ENCODE results near the gene PAXX.

PAXX gene

GRCh38 chr9:136964833-136965422 lies 27.3 kb upstream of the PAXX start:
- Mint-ChIP-seq H3K4me1 (peaks cover 56% of the 10 kb centered on the region), H3K36me3 (ENCODE audit: insufficient read depth) (peaks cover 12% of the 10 kb centered on the region)

GRCh38 chr9:136965771-136966484 lies 26.3 kb upstream of the PAXX start:
- DNase-seq (ENCODE audit: low spot score in 2 of 2), result peak in 1 of 2 donors; percentile 51
- Mint-ChIP-seq H3K27me3 (no peaks in the 10 kb centered on the region), H3K36me3 (ENCODE audit: insufficient read depth) (peaks cover 11% of the 10 kb centered on the region), H3K4me1 (peaks cover 52% of the 10 kb centered on the region), H3K27ac (ENCODE audit: low read depth) (peak overlapping the region; percentile 93), H3K4me3 (peak overlapping the region; percentile 77), H3K9me3 (no peaks in the 10 kb centered on the region)
- ATAC-seq (replicated peaks; ENCODE audit: extremely low read depth, poor library complexity, severe bottlenecking), result peak; percentile 76

More at GRCh38 chr9:136964833-136965422, 27.3 kb upstream of the PAXX start:
- no peak overlapping the region for H3K4me3 Mint-ChIP-seq
- ATAC-seq (replicated peaks; ENCODE audit: extremely low read depth, poor library complexity, severe bottlenecking) (no peak), DNase-seq (ENCODE audit: low spot score in 2 of 2) (no peak)
- H3K9me3 Mint-ChIP-seq, result no peaks in the 10 kb centered on the region
- H3K27ac Mint-ChIP-seq (ENCODE audit: low read depth), result peak overlapping the region; percentile 93
- H3K27me3 Mint-ChIP-seq, result no peaks in the 10 kb centered on the region

GRCh38 chr9:136968333-136969127 lies 23.7 kb upstream of the PAXX start:
- Mint-ChIP-seq H3K27ac (ENCODE audit: low read depth) (no peak overlapping the region), H3K27me3 (no peaks in the 10 kb centered on the region), H3K9me3 (no peaks in the 10 kb centered on the region), H3K36me3 (ENCODE audit: insufficient read depth) (peaks cover 11% of the 10 kb centered on the region), H3K4me3 (no peak overlapping the region), H3K4me1 (peaks cover 32% of the 10 kb centered on the region)
- DNase-seq (ENCODE audit: low spot score in 2 of 2) (no peak), ATAC-seq (replicated peaks; ENCODE audit: extremely low read depth, poor library complexity, severe bottlenecking) (no peak)

- no peak overlapping the region for H3K27ac Mint-ChIP-seq (ENCODE audit: low read depth)
- peaks cover 32% of the 10 kb centered on the region for H3K4me1 Mint-ChIP-seq
Measured at GRCh38 chr9:136969150-136969549, 23.1 kb upstream of the PAXX start.

GRCh38 chr9:136969774-136970173 lies 22.4 kb upstream of the PAXX start:
- ATAC-seq (replicated peaks; ENCODE audit: extremely low read depth, poor library complexity, severe bottlenecking), result no peak
- no peak overlapping the region for H3K27ac Mint-ChIP-seq (ENCODE audit: low read depth)
- peaks cover 29% of the 10 kb centered on the region for H3K4me1 Mint-ChIP-seq
- peaks cover 11% of the 10 kb centered on the region for H3K36me3 Mint-ChIP-seq (ENCODE audit: insufficient read depth)
- no peaks in the 10 kb centered on the region for H3K27me3 Mint-ChIP-seq
- no peaks in the 10 kb centered on the region for H3K9me3 Mint-ChIP-seq
- DNase-seq (ENCODE audit: low spot score in 2 of 2), result no peak
- no peak overlapping the region for H3K4me3 Mint-ChIP-seq

More at GRCh38 chr9:136969150-136969549, 23.1 kb upstream of the PAXX start:
- DNase-seq (ENCODE audit: low spot score in 2 of 2), result no peak
- H3K27me3 Mint-ChIP-seq, result no peaks in the 10 kb centered on the region
- H3K4me3 Mint-ChIP-seq, result no peak overlapping the region
- no peak for ATAC-seq (replicated peaks; ENCODE audit: extremely low read depth, poor library complexity, severe bottlenecking)
- peaks cover 11% of the 10 kb centered on the region for H3K36me3 Mint-ChIP-seq (ENCODE audit: insufficient read depth)
- H3K9me3 Mint-ChIP-seq, result no peaks in the 10 kb centered on the region

GRCh38 chr9:136970361-136970760 lies 21.9 kb upstream of the PAXX start:
- Mint-ChIP-seq H3K4me1 (peaks cover 32% of the 10 kb centered on the region), H3K27ac (ENCODE audit: low read depth) (no peak overlapping the region), H3K27me3 (no peaks in the 10 kb centered on the region), H3K9me3 (no peaks in the 10 kb centered on the region), H3K36me3 (ENCODE audit: insufficient read depth) (peaks cover 11% of the 10 kb centered on the region), H3K4me3 (no peak overlapping the region)
- ATAC-seq (replicated peaks; ENCODE audit: extremely low read depth, poor library complexity, severe bottlenecking) (no peak), DNase-seq (ENCODE audit: low spot score in 2 of 2) (no peak)

- Mint-ChIP-seq H3K9me3 (no peaks in the 10 kb centered on the region), H3K27me3 (no peaks in the 10 kb centered on the region), H3K27ac (ENCODE audit: low read depth) (no peak overlapping the region), H3K4me3 (no peak overlapping the region), H3K36me3 (ENCODE audit: insufficient read depth) (peaks cover 6% of the 10 kb centered on the region), H3K4me1 (peaks cover 34% of the 10 kb centered on the region)
- no peak for ATAC-seq (replicated peaks; ENCODE audit: extremely low read depth, poor library complexity, severe bottlenecking)
- no peak for DNase-seq (ENCODE audit: low spot score in 2 of 2)
Measured at GRCh38 chr9:136971746-136972145, 20.5 kb upstream of the PAXX start.

- Mint-ChIP-seq H3K4me1 (peaks cover 30% of the 10 kb centered on the region), H3K9me3 (no peaks in the 10 kb centered on the region), H3K27me3 (no peaks in the 10 kb centered on the region), H3K27ac (ENCODE audit: low read depth) (no peak overlapping the region), H3K36me3 (ENCODE audit: insufficient read depth) (peaks cover 4% of the 10 kb centered on the region), H3K4me3 (no peak overlapping the region)
- ATAC-seq (replicated peaks; ENCODE audit: extremely low read depth, poor library complexity, severe bottlenecking) (no peak), DNase-seq (ENCODE audit: low spot score in 2 of 2) (no peak)
Measured at GRCh38 chr9:136972335-136972734, 19.9 kb upstream of the PAXX start.

- H3K36me3 Mint-ChIP-seq (ENCODE audit: insufficient read depth), result peaks cover 3% of the 10 kb centered on the region
- DNase-seq (ENCODE audit: low spot score in 2 of 2), result no peak
- no peak overlapping the region for H3K27ac Mint-ChIP-seq (ENCODE audit: low read depth)
- no peak overlapping the region for H3K4me3 Mint-ChIP-seq
- no peaks in the 10 kb centered on the region for H3K27me3 Mint-ChIP-seq
- H3K9me3 Mint-ChIP-seq, result no peaks in the 10 kb centered on the region
- no peak for ATAC-seq (replicated peaks; ENCODE audit: extremely low read depth, poor library complexity, severe bottlenecking)
- H3K4me1 Mint-ChIP-seq, result peaks cover 28% of the 10 kb centered on the region
Measured at GRCh38 chr9:136972743-136973142, 19.5 kb upstream of the PAXX start.

- ATAC-seq (replicated peaks; ENCODE audit: extremely low read depth, poor library complexity, severe bottlenecking), result no peak
- H3K27me3 Mint-ChIP-seq, result no peaks in the 10 kb centered on the region
- H3K27ac Mint-ChIP-seq (ENCODE audit: low read depth), result no peak overlapping the region
- no peak for DNase-seq (ENCODE audit: low spot score in 2 of 2)
- H3K4me1 Mint-ChIP-seq, result peaks cover 28% of the 10 kb centered on the region
- H3K4me3 Mint-ChIP-seq, result no peak overlapping the region
- peaks cover 1% of the 10 kb centered on the region for H3K36me3 Mint-ChIP-seq (ENCODE audit: insufficient read depth)
- no peaks in the 10 kb centered on the region for H3K9me3 Mint-ChIP-seq
Measured at GRCh38 chr9:136973618-136974617, 18.3 kb upstream of the PAXX start.

GRCh38 chr9:136974817-136975535 lies 17.2 kb upstream of the PAXX start:
- H3K36me3 Mint-ChIP-seq (ENCODE audit: insufficient read depth), result peaks cover 1% of the 10 kb centered on the region
- DNase-seq (ENCODE audit: low spot score in 2 of 2) (no peak), ATAC-seq (replicated peaks; ENCODE audit: extremely low read depth, poor library complexity, severe bottlenecking) (no peak)
- peaks cover 27% of the 10 kb centered on the region for H3K4me1 Mint-ChIP-seq
- H3K9me3 Mint-ChIP-seq, result no peaks in the 10 kb centered on the region
- no peak overlapping the region for H3K27ac Mint-ChIP-seq (ENCODE audit: low read depth)
- H3K4me3 Mint-ChIP-seq, result peak overlapping the region; percentile 52
- H3K27me3 Mint-ChIP-seq, result no peaks in the 10 kb centered on the region
